GM18868 (cell line): ENCODE data around the gene CHRNA4.
"Not testable (repeated sequence)": the region's sequence is repeated elsewhere in the genome, so short reads cannot be mapped to it uniquely, and the experiment has no call there.

Experiments
- ATAC-seq: cut with Tn5 transposase; IDR thresholded peaks from one replicate; pipeline ENCODE4 v1.9.1; 2021; ENCODE audit warnings: mild to moderate bottlenecking, moderate library complexity; ENCODE audit not compliant: unreplicated experiment

CHRNA4 gene

DNA sequence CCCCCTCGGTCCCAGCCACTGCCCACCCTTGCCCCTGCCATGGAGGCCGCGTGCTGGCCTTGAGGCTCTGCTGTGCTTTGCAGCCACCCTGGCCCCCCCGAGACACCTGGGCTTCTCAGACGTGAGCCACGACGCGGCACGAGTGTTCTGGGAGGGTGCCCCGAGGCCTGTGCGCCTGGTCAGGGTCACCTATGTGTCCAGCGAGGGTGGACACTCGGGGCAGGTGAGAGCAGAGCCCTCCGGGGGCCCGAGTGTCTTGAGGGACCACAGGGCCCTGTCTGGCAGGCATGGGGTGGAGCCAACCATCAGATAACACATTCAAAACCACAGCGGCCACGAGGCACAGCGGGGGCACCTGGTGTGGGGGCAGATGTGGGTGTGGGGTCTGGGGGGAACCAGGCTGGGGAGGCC, 49.3 kb downstream of the CHRNA4 start:
- ATAC-seq, result no peak

DNA sequence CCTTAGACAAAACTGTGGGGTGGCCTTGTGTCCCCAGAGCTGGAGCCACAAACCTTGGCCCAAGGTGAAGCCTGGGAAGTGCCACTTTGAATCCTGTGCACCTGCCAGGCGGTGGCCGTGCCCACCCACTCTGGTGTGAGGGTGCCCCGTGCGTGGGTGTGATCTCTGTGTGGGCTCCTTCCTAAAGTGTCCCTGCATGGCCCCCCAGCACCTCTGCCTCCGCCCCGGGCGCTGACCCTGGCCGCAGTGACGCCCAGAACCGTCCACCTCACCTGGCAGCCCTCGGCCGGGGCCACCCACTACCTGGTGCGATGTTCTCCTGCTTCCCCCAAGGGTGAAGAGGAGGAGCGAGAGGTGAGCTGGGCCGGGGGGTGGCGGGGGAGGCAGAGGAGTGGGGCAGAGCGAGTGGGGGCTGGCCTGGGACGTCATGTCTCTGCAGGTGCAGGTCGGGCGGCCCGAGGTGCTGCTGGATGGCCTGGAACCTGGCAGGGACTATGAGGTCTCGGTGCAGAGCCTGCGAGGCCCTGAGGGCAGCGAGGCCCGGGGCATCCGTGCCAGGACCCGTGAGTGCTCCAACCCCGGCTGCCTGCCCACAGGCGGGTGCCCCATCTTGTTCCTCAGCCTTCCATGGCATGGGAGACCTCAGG, 49.8 kb downstream of the CHRNA4 start:
- ATAC-seq, result no peak

DNA sequence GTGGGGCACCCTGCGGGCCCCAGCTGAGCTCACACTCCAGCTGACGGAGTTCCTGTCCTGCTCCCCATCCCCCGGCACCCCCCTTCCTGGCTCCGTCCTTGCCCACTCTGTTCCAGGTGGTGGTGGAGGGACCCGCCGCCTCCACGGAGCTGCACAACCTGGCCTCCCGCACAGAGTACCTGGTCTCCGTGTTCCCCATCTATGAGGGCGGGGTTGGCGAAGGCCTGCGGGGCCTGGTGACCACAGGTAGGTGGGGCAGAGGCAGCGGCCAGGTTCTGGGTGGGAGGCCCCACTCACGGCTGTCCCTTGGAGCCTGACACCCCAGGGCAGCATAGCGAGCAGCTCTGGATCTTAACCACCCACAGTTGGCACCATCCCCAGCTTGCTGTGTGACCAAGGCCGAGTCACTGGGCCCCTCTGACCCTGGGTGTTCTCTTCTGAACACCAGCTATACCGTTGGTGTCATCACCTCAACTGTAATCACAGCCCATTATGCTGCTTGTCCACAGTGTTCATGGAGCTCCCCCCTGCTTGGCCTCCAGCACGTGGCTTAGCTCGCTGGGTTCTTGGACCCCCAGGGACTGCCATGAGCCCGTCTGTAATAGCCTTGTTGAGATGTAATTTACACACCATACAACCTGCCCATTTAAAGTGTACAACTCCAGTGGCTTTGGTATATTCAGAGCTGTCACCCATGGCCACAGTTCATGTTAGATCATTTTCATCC, 50.7 kb downstream of the CHRNA4 start:
- ATAC-seq, result no peak

DNA sequence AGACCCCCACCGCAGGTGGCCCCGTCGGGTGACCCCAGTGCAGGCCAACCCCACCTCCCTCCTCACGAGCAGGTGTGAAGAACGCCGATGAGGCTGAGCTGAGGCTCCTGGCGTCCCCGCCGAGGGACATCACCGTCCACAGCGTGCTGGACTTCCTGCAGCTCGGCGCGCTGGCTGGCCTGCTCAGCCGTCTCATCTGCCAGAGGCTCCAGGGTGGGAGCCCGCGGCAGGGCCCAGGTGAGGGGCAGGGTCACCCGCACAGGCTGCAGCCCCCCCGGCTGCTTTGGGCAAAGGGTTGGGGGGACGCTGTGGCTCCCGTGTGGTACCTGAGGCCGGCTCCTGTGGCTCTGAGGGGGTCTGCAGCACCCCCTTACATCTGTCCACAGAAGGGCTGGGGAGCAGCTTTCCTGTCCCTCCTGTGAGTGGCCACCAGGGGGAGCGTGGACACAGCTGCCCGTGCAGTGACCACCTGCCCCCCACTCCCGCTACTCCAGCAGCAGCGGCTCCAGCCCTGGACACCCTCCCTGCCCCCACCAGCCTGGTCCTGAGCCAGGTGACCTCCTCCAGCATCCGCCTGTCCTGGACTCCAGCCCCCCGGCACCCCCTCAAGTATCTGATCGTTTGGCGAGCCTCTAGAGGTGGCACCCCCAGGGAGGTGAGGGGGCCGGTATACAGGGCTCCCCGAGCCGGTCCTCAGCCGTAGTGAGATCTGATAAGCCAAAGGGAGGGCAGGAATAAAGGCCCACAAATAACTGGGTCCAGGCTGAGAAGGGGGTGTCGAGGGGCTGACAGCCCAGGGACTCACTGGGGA, 51.7 kb downstream of the CHRNA4 start:
- ATAC-seq, result no peak

DNA sequence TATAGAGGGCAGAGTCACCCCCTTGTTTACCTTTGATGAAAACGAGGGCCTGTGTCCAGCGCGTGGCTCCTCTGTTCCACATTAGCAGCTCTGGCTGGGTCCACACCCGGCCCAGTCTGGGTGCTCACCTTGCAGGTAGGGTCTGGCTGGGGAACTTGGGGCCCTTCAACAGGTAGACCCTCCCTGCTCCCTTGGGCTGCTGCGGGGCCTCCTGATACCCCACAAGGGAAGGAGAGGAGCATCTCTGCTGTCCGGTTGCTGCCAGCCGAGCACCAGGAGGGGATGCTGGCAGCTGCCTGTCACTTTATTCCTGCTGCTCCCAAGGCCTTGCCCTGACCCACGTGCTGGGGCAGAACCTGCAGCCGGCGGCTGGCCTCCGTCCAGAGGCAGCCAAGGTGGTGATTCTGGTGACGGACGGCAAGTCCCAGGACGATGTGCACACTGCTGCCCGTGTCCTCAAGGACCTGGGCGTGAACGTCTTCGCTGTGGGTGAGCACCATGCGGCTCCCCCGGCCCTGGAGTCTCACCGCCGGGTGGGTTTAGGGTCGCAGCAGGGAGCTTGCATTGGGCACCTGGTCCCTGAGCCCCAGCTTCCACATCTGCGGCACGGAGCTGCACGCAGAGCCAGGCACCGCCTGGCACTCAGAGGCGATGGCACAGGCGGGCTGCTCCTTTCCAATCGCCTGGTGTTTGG, 52.8 kb downstream of the CHRNA4 start:
- ATAC-seq, result no peak

DNA sequence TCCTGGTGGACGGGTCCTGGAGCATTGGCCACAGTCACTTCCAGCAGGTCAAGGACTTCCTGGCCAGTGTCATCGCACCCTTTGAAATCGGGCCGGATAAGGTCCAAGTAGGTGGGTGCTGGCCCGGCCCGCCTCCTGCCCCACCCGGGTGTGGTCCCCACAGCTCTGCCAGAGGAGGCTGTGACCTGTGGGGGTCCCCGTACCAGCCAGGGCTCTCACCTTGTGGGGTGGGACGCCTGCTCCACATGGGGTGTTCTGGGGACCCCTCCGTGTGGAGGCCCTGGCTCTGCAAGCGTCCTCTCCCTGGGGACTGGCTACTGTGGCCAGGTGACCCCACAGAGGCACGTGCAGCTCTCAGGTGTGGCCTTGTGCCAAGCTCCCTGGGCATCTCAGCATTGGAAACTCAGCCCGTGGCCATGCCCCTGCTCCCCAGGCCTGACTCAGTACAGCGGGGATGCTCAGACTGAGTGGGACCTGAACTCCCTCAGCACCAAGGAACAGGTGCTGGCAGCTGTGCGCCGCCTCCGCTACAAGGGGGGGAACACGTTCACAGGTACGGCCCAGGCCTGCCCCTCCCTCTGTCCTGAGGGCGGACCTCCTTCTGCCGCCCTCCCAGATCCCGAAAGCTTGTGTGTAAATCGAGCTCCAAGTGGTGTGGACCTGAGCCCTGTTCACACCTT, 53.5 kb downstream of the CHRNA4 start:
- ATAC-seq, result no peak

DNA sequence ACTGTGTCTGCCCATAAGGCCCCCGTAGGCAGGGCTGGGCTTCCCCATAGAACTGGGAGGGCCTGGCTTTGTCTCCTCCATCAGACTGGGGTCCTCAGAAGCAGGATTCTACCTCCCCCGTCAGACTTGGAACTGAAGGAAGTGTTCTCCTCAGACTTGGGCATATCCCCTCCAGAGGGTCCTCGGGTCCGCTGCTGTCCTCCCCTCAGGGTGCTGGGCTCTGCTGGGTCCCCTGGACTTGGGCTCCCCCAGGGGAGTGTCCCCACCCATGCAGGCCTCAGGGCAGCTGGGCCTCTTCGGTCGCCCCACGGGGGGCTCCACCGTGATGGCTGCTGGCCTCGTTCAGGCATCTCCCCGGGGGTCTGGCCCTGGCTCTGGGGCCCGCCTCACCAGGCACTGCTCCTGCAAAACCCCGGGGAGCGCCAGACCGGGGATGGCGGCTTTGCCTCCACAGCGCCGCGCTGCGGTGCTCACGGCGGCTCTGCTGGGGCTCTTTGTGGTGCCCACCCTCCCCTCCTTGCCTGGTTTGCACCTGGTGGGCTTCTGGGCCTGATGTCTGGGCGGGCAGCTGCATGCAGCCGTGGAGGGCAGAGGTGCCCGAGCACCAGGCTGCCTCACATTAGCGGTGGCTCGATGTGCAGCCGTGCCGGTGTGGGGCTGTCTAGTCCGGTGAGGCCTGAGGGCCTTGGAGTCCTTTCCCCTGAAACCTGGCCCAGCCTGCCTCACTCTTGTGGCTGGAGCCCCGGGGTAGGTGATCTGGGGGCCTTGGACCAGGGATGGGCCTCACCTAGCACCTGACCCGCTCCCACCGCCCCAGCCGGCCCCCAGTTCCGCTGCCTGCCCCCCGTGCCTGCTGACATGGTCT, 54.2 kb downstream of the CHRNA4 start:
- no peak for ATAC-seq

DNA sequence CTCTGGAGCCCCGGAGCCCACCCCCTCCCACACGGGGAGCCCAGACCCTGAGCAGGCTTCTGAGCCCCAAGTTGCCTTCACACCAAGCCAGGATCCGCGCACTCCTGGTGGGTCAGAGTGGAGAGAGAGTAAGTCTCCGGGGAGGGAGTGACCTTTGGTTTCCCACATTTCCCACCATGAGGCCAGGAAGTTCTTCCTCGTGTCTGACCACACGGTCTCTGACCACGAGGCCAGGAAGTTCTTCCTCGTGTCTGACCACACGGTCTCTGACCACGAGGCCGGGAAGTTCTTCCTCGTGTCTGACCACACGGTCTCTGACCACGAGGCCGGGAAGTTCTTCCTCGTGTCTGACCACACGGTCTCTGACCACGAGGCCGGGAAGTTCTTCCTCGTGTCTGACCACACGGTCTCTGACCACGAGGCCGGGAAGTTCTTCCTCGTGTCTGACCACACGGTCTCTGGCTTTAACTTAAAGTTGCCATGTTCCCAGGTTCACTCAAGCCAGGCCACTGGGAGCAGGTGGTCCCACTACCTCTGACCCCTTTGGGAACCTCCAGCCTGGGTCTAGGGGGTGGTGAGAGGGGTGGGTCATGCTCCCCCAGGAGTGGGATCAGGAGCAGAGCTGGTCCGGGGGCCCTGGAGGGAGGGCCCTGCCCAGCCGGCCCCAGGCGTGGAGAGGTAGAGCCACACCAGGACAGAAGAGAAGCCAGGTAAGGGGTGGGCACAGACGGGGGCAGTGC, 55.0 kb downstream of the CHRNA4 start:
- not testable (repeated sequence) for ATAC-seq

DNA sequence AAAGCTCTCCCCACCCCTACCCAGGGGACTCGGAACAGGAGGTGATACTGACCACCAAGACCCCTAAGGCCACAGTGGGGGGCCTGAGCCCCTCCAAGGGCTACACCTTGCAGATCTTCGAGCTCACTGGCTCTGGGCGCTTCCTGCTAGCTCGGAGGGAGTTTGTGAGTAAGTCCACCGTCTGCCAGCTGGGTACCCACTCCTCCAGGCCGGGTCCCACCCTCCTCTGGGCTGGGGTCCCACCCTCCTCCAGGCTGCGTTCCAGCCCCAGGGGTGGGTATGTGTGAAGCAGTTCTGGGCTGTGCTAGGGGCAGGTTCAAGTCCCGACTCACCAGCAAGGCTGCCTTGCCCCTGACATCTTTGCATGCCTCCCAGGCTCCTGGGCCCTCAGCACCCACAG, 55.8 kb downstream of the CHRNA4 start:
- ATAC-seq, result no peak

DNA sequence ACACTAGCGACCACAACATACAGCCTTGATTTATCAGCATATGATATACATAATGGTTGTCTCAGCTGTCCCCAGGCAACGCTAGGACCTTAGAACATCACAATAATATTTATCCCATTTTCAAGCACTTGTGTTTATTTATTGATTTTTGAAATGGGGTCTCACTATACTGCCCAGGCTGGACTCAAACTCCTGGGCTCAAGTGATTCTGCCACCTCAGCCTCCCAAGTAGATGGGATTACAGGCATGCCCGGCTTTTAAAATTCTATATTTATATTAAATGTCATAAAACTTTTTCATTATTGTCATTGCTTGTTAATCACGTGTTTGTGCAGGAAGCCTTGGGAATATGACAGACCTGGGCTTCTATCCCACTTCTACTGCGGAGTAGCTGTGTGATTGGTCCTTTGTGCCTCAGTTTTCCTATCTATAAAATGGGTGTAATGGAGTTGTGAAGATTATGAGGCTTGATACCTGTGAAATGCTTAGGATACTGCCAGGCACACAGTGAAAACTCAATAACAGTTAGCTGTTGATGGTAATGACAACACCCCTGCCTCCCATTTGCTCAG, 58.0 kb downstream of the CHRNA4 start:
- ATAC-seq, result no peak

DNA sequence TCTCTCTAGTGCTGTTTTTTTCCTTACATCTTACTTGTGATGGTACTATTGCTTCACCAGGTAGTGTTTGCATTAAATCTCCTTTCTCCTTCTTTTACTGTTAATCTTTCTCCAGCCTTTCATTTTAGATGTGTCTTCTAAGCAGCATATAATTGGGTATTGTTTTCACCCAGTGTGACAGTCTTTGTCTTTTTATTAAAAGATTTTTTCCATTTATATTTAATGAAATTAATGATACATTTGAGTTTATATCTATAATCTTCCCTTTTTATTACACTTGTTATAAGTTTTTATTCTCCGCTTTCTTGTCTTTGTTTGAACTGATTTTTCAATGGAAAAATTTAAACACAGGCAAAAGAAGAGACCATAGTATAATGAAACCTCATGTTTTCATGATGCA, 59.5 kb downstream of the CHRNA4 start:
- ATAC-seq, result no peak

DNA sequence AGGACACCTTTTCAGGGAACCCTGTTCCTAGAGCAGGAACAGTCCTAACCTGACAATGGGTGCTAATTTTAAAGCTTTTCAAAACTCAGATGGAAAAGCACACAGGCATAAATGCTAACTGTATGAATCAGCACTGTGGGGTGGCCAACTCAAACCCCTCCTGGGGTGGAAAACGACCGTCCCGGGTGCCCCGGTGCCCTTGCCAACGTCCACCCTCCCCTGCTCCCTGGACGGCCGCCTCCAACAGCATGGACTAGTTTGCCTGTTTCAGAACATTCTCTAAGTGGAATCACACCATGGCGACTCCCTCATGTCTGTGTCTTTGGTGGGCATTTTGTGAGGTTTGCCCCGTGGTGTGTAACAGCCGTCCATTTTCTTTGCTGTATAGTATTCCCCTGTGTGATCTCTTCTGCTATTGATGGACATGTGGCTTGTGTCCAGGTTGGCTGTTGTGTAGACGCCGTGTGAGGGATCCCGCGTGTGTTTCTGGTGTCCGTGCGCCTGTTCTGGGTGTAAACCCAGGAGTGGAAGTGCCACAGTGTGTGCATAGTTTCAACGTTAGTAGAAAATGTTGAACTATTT, 62.3 kb downstream of the CHRNA4 start:
- ATAC-seq, result no peak

DNA sequence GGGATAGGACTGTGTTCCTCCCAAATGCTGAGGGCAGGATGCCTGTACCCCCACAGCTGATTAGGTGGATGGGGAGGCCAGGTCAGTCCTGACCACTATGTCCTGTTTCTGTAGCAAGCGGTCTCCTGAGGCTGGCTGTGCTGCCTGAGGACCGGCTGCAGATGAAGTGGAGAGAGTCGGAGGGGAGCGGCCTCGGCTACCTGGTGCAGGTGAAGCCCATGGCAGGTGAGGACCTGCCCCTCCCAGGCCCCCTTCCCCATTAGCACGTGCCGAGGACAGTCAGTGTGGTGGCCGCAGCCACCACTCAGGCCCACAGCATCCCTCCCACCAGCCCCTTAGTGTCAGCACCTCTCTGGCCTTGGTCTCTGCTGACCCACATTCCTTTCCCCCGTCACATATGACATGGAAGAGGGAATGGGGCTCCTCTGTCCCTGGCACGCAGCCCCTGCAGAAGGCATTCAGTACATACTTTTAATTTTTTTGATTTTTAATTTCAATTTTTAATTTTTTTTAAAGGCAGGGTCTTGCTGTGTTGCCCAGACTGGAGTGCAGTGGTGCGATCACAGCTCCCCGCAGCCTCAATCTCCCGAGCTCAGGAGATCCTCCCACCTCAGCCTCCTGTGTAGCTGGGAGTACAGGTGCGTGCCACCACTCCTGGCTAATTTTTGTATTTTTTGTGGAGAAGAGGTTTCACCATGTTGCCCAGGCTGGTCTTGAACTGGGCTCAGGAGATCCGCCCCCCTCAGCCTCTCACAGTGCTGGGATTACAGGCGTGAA, 63.2 kb downstream of the CHRNA4 start:
- no peak for ATAC-seq

DNA sequence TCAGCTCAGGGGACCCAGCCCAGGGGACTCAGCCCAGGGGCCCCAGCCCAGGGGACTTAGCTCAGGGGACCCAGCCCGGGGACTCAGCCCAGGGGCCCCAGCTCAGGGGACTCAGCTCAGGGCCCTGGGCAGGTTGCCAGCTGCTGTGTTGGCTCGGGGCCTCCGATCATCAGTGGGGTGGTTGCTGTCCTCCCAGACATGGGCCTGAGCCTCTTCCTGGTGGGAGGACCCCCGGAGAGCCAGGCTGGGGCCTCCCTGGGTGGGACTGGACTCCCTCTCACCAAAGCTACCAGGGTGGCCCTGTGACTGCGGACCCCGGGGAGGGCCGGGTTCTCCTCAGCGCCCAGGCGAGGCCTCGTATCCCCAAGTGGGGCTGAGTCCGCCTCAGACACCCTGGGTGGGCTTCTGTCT, 63.8 kb downstream of the CHRNA4 start:
- no peak for ATAC-seq

DNA sequence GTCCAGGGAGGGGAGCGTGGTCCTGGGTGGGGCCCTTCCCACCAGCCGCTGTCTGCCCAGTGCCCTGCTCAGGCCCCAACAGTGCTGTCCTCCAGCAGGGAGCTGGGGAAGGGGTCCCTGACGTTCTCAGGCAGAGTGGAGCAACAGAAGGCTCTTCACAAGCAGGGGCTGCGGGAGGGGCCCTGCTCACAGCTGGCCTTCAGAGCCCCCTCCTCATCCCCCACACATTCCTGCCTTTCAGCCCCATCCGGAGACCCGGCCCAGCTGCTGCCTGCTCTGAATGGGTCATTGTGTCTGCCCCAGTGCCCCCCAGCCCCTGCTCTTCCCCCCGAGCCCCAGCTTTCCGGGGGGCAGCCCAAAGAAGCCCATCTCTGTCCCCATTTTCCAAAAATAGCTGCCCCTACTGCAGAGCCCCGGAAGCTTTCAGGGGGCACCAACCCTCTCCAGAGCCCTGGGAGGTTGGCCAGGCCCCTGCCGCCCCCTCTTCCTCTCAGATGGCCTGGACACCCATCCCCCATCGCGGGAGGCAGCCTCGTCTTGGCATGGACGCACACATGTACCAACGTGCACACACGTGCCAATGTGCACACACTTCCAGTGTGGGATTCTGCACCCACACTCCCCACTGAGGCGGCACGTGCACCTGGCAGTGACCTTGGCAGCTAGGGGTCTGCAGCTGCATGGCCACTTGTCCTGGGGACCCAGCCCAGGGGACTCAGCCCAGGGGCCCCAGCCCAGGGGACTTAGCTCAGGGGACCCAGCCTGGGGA, 64.4 kb downstream of the CHRNA4 start:
- no peak for ATAC-seq

DNA sequence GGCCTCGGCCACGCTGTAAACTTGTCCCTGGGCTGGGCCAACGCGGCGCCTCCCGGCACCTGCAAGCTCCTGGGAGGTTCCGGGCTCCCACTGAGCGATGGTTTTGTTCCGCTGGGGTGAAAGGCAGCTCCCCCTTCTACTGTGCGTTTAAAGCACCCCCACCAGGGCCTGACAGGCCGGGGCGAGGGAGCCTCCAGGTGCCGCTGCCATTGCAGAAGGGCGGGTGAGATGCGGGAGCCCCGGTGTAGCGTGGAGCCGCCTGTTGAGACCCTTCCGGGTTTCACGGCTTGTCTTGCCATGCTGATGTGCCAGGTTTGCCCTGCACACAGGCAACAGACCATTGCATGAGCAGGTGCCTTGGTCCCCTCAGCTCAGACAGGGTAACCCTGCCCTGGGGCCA, 65.3 kb downstream of the CHRNA4 start:
- ATAC-seq, result no peak

DNA sequence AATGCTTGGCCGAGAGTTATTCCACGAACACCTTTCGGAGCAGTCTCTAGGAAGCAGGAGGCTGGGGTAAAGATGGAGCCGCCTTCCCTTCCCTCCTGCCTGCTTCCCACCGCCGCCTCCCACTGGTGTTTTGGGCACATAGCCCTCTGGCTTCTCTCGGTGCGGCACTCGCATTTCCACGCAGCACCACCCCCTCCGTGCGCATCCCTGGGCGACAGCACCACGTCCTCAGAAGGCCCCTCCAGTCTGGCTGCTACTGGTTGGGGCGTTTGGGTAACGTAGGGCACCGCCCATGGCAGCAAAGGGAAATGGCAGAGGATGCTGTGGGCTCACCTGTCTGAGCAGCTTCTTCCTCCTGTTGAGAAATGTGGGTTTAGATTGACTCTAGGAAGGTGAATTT, 65.7 kb downstream of the CHRNA4 start:
- no peak for ATAC-seq
